GM12873 (cell line): ENCODE results near the gene ADAD1.

ENCODE experiments used
- TF ChIP-seq, protein P1 (sequence below): IDR thresholded peaks from 2 replicates; pipeline ENCODE4 v1.5.1; 2012; ENCODE audit warnings: low read depth, mild to moderate bottlenecking, moderate library complexity, low read length, control low read depth; ENCODE audit not compliant: insufficient read depth; ENCODE audit errors: missing control alignments

Gene ADAD1

GRCh38 chr4:122378711-122379110, at the start of gene ADAD1:
TSS of gene ADAD1 (plus strand) at chr4:122379011. CDS start at chr4:122380070, 1,059 bp downstream.
- TF ChIP-seq, protein P1, sequence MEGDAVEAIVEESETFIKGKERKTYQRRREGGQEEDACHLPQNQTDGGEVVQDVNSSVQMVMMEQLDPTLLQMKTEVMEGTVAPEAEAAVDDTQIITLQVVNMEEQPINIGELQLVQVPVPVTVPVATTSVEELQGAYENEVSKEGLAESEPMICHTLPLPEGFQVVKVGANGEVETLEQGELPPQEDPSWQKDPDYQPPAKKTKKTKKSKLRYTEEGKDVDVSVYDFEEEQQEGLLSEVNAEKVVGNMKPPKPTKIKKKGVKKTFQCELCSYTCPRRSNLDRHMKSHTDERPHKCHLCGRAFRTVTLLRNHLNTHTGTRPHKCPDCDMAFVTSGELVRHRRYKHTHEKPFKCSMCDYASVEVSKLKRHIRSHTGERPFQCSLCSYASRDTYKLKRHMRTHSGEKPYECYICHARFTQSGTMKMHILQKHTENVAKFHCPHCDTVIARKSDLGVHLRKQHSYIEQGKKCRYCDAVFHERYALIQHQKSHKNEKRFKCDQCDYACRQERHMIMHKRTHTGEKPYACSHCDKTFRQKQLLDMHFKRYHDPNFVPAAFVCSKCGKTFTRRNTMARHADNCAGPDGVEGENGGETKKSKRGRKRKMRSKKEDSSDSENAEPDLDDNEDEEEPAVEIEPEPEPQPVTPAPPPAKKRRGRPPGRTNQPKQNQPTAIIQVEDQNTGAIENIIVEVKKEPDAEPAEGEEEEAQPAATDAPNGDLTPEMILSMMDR = no peak

- TF ChIP-seq, protein P1 = no peak
Measured at GRCh38 chr4:122329876-122330565, 48.8 kb upstream of the ADAD1 start.

DNA sequence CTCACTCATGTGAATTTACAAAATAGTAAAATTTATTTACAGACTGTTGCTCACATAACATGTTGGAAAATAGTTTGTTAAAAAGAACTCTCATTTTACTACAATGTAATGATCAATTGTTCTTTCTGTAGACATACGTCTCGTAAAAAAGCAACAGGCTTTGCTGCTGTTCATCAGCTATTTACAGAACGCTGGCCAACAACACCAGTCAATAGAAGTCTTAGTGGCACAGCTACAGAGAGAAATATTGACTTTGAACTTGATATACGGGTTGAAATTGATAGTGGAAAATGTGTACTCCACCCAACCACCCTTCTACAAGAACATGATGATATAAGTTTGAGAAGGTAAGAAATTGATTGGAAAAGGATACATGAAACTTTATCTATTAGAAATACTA, 47.6 kb upstream of the ADAD1 start:
- TF ChIP-seq, protein P1 = no peak

GRCh38 chr4:122334828-122335227, 44.0 kb upstream of the ADAD1 start:
- TF ChIP-seq, protein P1 = no peak

GRCh38 chr4:122341886-122342285, 36.9 kb upstream of the ADAD1 start:
- TF ChIP-seq, protein P1 = no peak

DNA sequence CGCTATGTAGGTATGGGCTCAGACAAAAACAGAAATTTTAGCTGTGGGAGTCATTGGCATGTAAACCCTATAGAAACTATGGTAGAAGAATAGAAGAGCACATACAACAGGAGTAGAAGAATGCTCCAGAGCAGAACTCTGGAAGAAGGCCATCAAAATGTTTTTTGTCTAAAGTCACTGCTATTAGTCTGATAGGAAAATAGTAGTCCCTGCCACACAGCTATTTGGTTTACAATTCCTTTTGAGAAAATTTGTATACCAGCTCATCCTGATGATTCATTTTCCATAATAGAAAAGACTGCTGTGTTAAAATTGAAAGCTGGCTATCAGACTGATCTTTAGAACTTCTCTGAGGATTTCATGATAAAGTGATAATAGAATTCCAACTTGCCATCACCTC, 32.8 kb upstream of the ADAD1 start:
- TF ChIP-seq, protein P1 = no peak

GRCh38 chr4:122346503-122346902, 32.3 kb upstream of the ADAD1 start:
- TF ChIP-seq, protein P1 = no peak
